Caco-2 (cell line): Measurements from ENCODE around the gene SLC5A8. TPM values are rescaled to one million over a fixed set of nuclear protein-coding genes. Genes with fewer than 3 reads are reported as not detected.

Source experiments
- BruUV-seq: library from RNA; stranded (reverse); fragments of 400-500 nt; replicated peaks from 2 replicates; lab custom pipeline; 2021; lab: Mats Ljungman, UMichigan
- CTCF ChIA-PET: fragments of 300-600 bp; sonication (Branson Sonifier 250); formaldehyde crosslinking; loops from one replicate; lab custom pipeline; 2022; ENCODE audit warnings: antibody characterized with exemption; lab: Charles Lee
- POLR2A ChIA-PET: fragments of 300-600 bp; sonication (Branson Sonifier 250); formaldehyde crosslinking; loops from one replicate; lab custom pipeline; 2022; ENCODE audit warnings: antibody characterized with exemption; lab: Charles Lee
- DNase-seq, 2 experiments: peaks; one replicate each; pipeline versions ENCODE4 v3.0.0 to v3.0.0-alpha.2; 2020 to 2022
- H3K27me3 ChIP-seq: replicated peaks from 2 replicates; pipeline ENCODE4 v1.6.0; 2011; ENCODE audit warnings: low read length; ENCODE audit not compliant: control insufficient read depth, insufficient read depth
- H3K36me3 ChIP-seq: 2 replicates; pipeline ENCODE4 v1.5.1; 2011; ENCODE audit warnings: low read length; ENCODE audit not compliant: control insufficient read depth, insufficient read depth
- H3K4me1 ChIP-seq: fragments of 250-450 bp; sonication (Bioruptor Pico); 2 replicates; pipeline ENCODE4 v1.5.1; 2020; ENCODE audit warnings: mild to moderate bottlenecking
- H3K4me3 ChIP-seq: 2 replicates; pipeline ENCODE4 v1.5.1; 2011; ENCODE audit warnings: low read depth, mild to moderate bottlenecking, control low read depth, low read length
- H3K9me3 ChIP-seq: fragments of 250-450 bp; sonication (Bioruptor Pico); 2 replicates; pipeline ENCODE4 v1.5.1; 2020; ENCODE audit warnings: mild to moderate bottlenecking, moderate library complexity
- H3K27ac Mint-ChIP-seq: one replicate; pipeline ENCODE4 v1.8.0; 2022; ENCODE audit warnings: mixed read lengths; ENCODE audit not compliant: unreplicated experiment
- H3K27me3 Mint-ChIP-seq: one replicate; pipeline ENCODE4 v1.8.0; 2022; ENCODE audit warnings: mixed read lengths; ENCODE audit not compliant: insufficient read depth, unreplicated experiment
- H3K36me3 Mint-ChIP-seq: one replicate; pipeline ENCODE4 v1.8.0; 2022; ENCODE audit warnings: mild to moderate bottlenecking, mixed read lengths; ENCODE audit not compliant: insufficient read depth, unreplicated experiment
- H3K4me1 Mint-ChIP-seq: one replicate; pipeline ENCODE4 v1.8.0; 2022; ENCODE audit warnings: low read depth, mixed read lengths; ENCODE audit not compliant: unreplicated experiment
- H3K4me3 Mint-ChIP-seq: one replicate; pipeline ENCODE4 v1.8.0; 2022; ENCODE audit warnings: mild to moderate bottlenecking, moderate library complexity, mixed read lengths; ENCODE audit not compliant: unreplicated experiment
- H3K9me3 Mint-ChIP-seq: one replicate; pipeline ENCODE4 v1.8.0; 2022; ENCODE audit warnings: mixed read lengths; ENCODE audit not compliant: unreplicated experiment
- CTCF ChIP-seq, 2 experiments: fragments of 200-600 bp in 1 of 2; IDR thresholded peaks; 1 replicate in 1 of 2; 2 replicates in 1 of 2; pipeline versions ENCODE4 v1.5.1 to v1.8.0; 2011 to 2022; ENCODE audit warnings: antibody characterized with exemption in 1 of 2, control low read depth in 1 of 2, inconsistent platforms in 1 of 2, low read depth in 1 of 2, low read length in 1 of 2, mild to moderate bottlenecking in 1 of 2, moderate library complexity in 1 of 2; ENCODE audit not compliant: insufficient read depth in 1 of 2, severe bottlenecking in 1 of 2, unreplicated experiment in 1 of 2
- intact Hi-C: fragments of 100-400 bp; cut with micrococcal nuclease; formaldehyde crosslinking; loops from one replicate; pipeline ENCODE4 v1.10.0; 2022; ENCODE audit not compliant: unreplicated experiment
- total RNA-seq: library from RNA; stranded (reverse); gene quantifications from 2 replicates; pipeline ENCODE4 v1.2.3, GENCODE V29; 2022

SLC5A8 gene
- total RNA-seq, 1 experiment from 2014 or later: not detected

- no TSS peak for BruUV-seq
- Histone ChIP-seq H3K36me3 (no peaks in the 10 kb centered on the region), H3K4me1 (no peaks in the 10 kb centered on the region), H3K27me3 (no peaks in the 10 kb centered on the region), H3K9me3 (no peaks in the 10 kb centered on the region), H3K4me3 (no peak overlapping the region)
- POLR2A ChIA-PET: no interaction called here
- Mint-ChIP-seq H3K36me3 (no peaks in the 10 kb centered on the region), H3K4me1 (no peaks in the 10 kb centered on the region), H3K4me3 (no peak overlapping the region), H3K27me3 (peaks cover 8% of the 10 kb centered on the region), H3K27ac (no peak overlapping the region), H3K9me3 (no peaks in the 10 kb centered on the region)
- CTCF ChIA-PET: no interaction called here
- TF ChIP-seq CTCF (IDR thresholded peaks at IDR 0.05; ENCODE audit: insufficient read depth in 1 of 2, low read depth in 1 of 2, low read length in 1 of 2, severe bottlenecking in 1 of 2, unreplicated experiment in 1 of 2): no peak
- intact Hi-C loops: no loop called here
- DNase-seq: no peak
Measured at GRCh38 chr12:101186291-101186690, 23.7 kb downstream of the SLC5A8 start.

- H3K9me3 ChIP-seq: no peaks in the 10 kb centered on the region
- H3K36me3 Mint-ChIP-seq: no peaks in the 10 kb centered on the region
- intact Hi-C loops: no loop called here
- no peaks in the 10 kb centered on the region for H3K9me3 Mint-ChIP-seq
- H3K27me3 Mint-ChIP-seq: peaks cover 11% of the 10 kb centered on the region
- no peaks in the 10 kb centered on the region for H3K4me1 Mint-ChIP-seq
- CTCF ChIA-PET: no interaction called here
- POLR2A ChIA-PET: no interaction called here
- TF ChIP-seq CTCF (IDR thresholded peaks at IDR 0.05; ENCODE audit: insufficient read depth in 1 of 2, low read depth in 1 of 2, low read length in 1 of 2, severe bottlenecking in 1 of 2, unreplicated experiment in 1 of 2): no peak
- no peak overlapping the region for H3K4me3 Mint-ChIP-seq
- H3K27me3 ChIP-seq: no peaks in the 10 kb centered on the region
- no TSS peak for BruUV-seq
- H3K27ac Mint-ChIP-seq: no peak overlapping the region
- no peak for DNase-seq
- no peaks in the 10 kb centered on the region for H3K4me1 ChIP-seq
- no peaks in the 10 kb centered on the region for H3K36me3 ChIP-seq
- no peak overlapping the region for H3K4me3 ChIP-seq
Measured at GRCh38 chr12:101181776-101182175, 28.3 kb downstream of the SLC5A8 start.

- ChIA-PET CTCF (interaction anchor here (1.1 kb wide), 1 partner anchor 105 kb away, joined by 3 read pairs; the partner anchor contains the start of gene UTP20), POLR2A (no interaction called here)
- no TSS peak for BruUV-seq
- H3K36me3 ChIP-seq: no peaks in the 10 kb centered on the region
- no peak for TF ChIP-seq CTCF (IDR thresholded peaks at IDR 0.05; ENCODE audit: insufficient read depth in 1 of 2, low read depth in 1 of 2, low read length in 1 of 2, severe bottlenecking in 1 of 2, unreplicated experiment in 1 of 2)
- Mint-ChIP-seq H3K4me3 (no peak overlapping the region), H3K36me3 (no peaks in the 10 kb centered on the region), H3K27ac (no peak overlapping the region), H3K9me3 (peaks cover 15% of the 10 kb centered on the region), H3K27me3 (peaks cover 26% of the 10 kb centered on the region), H3K4me1 (no peaks in the 10 kb centered on the region)
- no peaks in the 10 kb centered on the region for H3K27me3 ChIP-seq
- DNase-seq: no peak
- no peak overlapping the region for H3K4me3 ChIP-seq
- intact Hi-C loops: no loop called here
- H3K4me1 ChIP-seq: no peaks in the 10 kb centered on the region
- 0 out of 2 replicates have a peak, but pooled peaks cover 5% of the 10 kb centered on the region for H3K9me3 ChIP-seq
Measured at GRCh38 chr12:101174541-101174940, 35.5 kb downstream of the SLC5A8 start.
